ENCODE measurements around the gene ZNF362. TPM values are rescaled to one million over a fixed set of nuclear protein-coding genes. Genes with fewer than 3 reads are reported as not detected.
A peak's percentile ranks its signal among the peaks of the same experiment; 100 is the strongest.

The ZNF362 gene
- polyA plus RNA-seq, 4 donors = 53.4 to 68.1 (median 61.4) TPM

DNA sequence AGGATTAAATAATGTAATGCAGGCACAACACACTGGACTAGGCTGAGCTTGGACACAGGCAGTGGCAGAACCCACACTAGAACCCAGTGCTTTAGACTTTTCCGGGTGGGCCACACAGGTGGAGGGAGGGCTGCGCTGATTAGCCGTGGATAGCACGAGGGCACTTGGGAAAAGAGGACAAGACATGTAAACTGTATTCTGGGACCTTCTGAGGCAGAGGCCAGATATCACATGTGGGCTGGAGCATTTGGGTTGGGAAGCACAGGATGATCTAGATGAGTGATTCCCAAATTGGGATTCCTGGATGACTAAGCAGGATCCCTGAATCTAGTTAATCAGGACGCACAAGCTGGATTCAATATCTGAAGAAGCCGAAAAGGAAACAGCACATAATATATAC lies 84.9 kb downstream of the ZNF362 start:
- no peak for DNase-seq (ENCODE audit: low read depth in 4 of 4, low spot score in 3 of 4)

- DNase-seq (ENCODE audit: low read depth in 4 of 4, low spot score in 3 of 4) = peak in 1 of 4 donors; percentile 73
These were observed 85.9 kb downstream of the ZNF362 start for GRCh38 chr1:33342041-33342723.

GRCh38 chr1:33343539-33343938 lies 87.2 kb downstream of the ZNF362 start:
- no peak for DNase-seq (ENCODE audit: low read depth in 4 of 4, low spot score in 3 of 4)

- no peak for DNase-seq (ENCODE audit: low read depth in 4 of 4, low spot score in 3 of 4)
These were observed 88.7 kb downstream of the ZNF362 start for GRCh38 chr1:33344896-33345560.

GRCh38 chr1:33346533-33346926 lies 90.2 kb downstream of the ZNF362 start:
- DNase-seq (ENCODE audit: low read depth in 4 of 4, low spot score in 3 of 4) = no peak

GRCh38 chr1:33346927-33347649 lies 90.8 kb downstream of the ZNF362 start:
- DNase-seq (ENCODE audit: low read depth in 4 of 4, low spot score in 3 of 4) = no peak

DNA sequence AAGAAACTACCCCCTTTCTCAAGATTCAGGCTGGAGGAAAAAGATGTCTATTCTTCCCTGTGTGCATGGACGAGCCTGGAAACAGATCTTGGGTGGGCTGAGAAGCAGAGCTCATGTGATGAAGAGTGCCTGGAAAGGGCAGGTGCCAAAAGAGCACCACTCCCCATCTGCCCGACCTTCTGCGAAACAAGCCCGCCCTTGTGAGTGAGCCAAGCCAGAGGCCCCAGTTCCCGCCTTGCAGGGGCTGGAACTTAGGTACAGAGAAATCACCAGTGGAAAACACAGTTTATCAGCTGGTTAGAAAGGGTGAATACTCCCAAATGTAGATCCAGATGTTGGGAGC lies 91.3 kb downstream of the ZNF362 start:
- DNase-seq (ENCODE audit: low read depth in 4 of 4, low spot score in 3 of 4) = no peak

DNA sequence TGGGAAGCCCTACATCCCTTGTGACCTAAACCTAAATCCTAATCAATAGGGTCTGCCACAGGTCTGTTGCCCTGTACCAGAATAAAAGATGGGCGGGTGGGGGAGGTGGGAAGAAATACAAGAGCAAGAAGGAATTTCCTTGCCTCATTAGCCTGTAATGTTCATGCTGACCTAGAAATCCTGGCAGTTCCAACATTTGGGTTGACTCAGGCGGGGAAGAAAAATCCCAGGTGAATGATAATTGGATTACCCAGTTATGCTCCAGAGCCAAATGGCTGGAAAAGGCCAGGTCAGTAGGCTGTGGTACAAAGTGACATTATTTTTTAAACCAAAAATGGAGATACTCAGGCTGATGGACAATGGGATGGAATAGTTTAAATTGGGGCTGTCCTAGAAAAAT lies 91.9 kb downstream of the ZNF362 start:
- no peak for DNase-seq (ENCODE audit: low read depth in 4 of 4, low spot score in 3 of 4)

- DNase-seq (ENCODE audit: low read depth in 4 of 4, low spot score in 3 of 4) = no peak
These were observed 92.4 kb downstream of the ZNF362 start for GRCh38 chr1:33348676-33349080.

DNA sequence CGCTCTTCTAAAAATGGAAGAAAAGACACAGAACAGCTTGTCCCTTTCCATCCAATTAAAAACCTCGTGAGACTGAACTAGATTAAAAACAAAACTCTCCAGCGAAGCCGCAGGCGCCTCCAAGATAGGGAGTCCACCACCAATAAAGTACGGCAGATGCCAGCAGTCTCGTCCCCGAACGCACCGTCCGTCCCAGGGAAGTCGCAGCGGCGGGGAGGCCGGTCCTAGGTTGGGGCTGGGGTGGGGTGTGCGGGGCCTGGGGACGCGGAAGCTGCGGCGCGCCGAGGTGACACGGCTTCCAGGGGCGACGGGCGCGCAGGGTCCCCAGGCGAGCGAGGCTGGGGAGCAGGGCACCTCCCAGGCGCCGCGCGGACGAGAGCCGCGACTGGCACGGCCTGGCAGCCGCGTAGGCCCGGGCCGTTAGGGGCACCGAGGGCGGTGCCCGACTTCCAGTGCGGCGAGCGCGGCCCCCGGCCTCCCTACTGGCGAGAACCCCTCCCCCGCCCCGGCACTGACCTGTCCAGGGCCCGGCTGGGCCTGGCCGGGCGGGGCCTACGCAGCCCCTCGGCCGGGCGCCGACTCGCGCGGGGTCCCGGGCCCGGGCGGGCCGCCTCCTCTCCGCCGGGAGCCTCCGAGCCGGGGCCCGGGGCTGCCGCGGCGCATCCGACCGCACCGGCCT lies 92.9 kb downstream of the ZNF362 start:
- no peak for DNase-seq (ENCODE audit: low read depth in 4 of 4, low spot score in 3 of 4)

DNA sequence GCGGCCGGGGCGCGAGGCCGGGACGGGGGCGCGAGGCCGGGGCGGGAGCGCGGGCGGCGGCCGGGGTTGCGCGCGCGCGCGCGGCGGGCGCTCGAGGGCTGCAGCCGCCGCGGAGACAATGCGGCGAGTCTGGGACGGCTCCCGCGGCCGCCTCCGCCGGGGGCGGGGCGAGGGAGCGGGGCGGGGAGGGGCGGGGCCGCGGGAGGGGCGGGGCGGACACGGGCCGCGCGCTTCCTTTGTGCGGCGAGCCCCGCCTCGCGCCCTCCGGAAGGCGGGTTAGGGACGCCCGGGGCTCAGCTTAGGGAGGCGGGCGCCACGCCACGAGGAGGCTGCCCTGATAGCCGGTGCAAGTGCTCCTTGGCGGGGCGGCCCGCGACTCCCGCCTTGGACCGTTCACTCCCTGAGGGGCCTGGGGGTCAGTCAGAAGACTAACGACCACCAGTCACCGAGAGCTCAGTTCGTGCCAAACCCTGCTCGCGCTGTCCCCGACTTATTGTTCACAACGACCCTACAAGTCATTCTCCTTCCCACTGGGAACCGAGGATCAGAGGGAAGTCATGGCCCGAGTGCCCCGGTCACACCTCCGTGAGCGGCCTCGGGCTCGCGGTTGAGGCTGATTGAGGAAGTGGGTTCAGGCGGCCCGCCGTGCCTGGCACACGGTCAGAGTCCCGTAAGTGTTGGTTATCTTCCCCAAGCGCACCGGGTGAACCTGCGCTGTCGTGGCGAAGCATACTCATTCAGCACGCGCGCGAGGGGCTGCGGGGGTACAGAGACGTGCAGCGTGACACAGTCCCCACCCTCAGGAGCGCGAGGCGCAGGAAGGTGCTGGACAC lies 93.7 kb downstream of the ZNF362 start:
- DNase-seq (ENCODE audit: low read depth in 4 of 4, low spot score in 3 of 4) = peak in 2 of 4 donors; percentile 75 to 76

Other genes with a start within 250 kb of the ZNF362 start
- gene AK2, start 219.6 kb upstream of the ZNF362 start, polyA plus RNA-seq (ENCODE audit: insufficient read length in 4 of 4) = 100 to 1,000 TPM; 133 to 230 (median 201) TPM
- gene AZIN2, start 175.3 kb upstream of the ZNF362 start, polyA plus RNA-seq (ENCODE audit: insufficient read length in 4 of 4) = 1 to 10 TPM; 5.9 to 9.4 (median 7.8) TPM
- 10 to 100 TPM in 1 of 4 donors, 1 to 10 TPM in 3; 5.8 to 10.6 (median 8.0) TPM for gene TRIM62, start 74.4 kb upstream of the ZNF362 start, polyA plus RNA-seq (ENCODE audit: insufficient read length in 4 of 4)
- gene A3GALT2, start 64.6 kb downstream of the ZNF362 start, polyA plus RNA-seq (ENCODE audit: insufficient read length in 4 of 4) = under 1 TPM in 1 of 4 donors, not detected in 3; 0.12 TPM
- gene PHC2, start 174.6 kb downstream of the ZNF362 start, polyA plus RNA-seq (ENCODE audit: insufficient read length in 4 of 4) = 100 to 1,000 TPM in 2 of 4 donors, 10 to 100 TPM in 2; 96.3 to 115 (median 102) TPM
- gene ZSCAN20, start 216.2 kb downstream of the ZNF362 start, polyA plus RNA-seq (ENCODE audit: insufficient read length in 4 of 4) = 1 to 10 TPM; 4.8 to 6.3 (median 5.2) TPM